IPS-15b (cell line): Measurements from ENCODE around the gene DTX4.

Experiments used
- H3K27me3 ChIP-seq: one replicate; pipeline ENCODE4 v1.6.1; 2013; ENCODE audit warnings: low read length; ENCODE audit not compliant: control insufficient read depth, insufficient read depth
- H3K36me3 ChIP-seq: one replicate; pipeline ENCODE4 v1.6.1; 2013; ENCODE audit warnings: low read length; ENCODE audit not compliant: control insufficient read depth, insufficient read depth
- H3K4me1 ChIP-seq: one replicate; pipeline ENCODE4 v1.6.1; 2013; ENCODE audit warnings: mild to moderate bottlenecking, low read length; ENCODE audit not compliant: control insufficient read depth, insufficient read depth
- H3K4me3 ChIP-seq: one replicate; pipeline ENCODE4 v1.5.1; 2013; ENCODE audit warnings: low read depth, low read length
- H3K9ac ChIP-seq: one replicate; pipeline ENCODE4 v1.6.1; 2013; ENCODE audit warnings: low read depth, mild to moderate bottlenecking, low read length
- H3K9me3 ChIP-seq: one replicate; pipeline ENCODE4 v1.6.1; 2013; ENCODE audit warnings: mild to moderate bottlenecking, low read length; ENCODE audit not compliant: control insufficient read depth, insufficient read depth

The DTX4 gene

DNA sequence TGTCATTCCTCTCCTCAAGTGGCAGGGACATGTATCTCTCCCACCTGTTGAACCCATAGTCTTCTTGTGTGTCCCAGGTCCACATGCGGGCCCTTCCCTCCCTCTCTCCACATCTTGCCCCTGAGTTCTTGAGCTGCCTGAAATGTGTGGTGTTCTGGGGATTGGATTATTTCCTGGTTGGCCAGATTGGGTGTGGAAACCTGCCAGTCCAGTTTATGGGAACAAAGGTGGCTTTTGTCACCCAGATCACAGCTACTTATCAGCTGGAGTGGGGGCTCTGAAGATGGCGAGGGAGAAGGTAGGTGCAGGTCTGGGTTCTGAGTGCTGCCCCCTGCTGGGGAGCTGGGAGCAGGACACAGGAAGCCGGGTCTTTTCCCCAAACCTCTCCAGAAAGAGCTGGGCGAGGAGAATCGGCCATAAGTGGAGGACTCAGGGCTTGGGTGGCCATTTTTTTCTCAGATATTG, 14.2 kb downstream of the DTX4 start:
- no peak overlapping the region for H3K4me3 ChIP-seq

DNA sequence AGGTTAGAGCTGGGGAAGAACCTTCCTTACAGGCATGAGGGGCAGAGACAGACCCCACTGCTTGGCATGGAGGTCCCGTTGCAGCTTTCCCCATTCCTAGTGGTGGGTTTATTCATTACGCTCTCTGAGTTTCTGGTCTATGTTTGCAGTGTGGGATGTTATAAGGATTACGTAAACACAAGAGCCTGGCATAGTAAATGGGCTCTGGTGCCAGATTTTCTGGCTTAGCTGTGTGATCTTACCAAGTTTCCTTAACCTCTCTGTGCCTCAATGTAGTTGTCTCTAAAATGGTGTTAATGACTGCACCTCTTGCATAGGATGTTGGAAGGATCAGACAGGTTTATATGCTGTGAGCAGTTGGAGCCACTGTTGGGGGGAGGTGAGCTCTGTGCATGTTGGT, 15.1 kb downstream of the DTX4 start:
- Histone ChIP-seq H3K27me3 (no peaks in the 10 kb centered on the region), H3K4me1 (no peaks in the 10 kb centered on the region), H3K9ac (no peak overlapping the region), H3K36me3 (peaks cover 13% of the 10 kb centered on the region), H3K4me3 (no peak overlapping the region), H3K9me3 (no peaks in the 10 kb centered on the region)

More for the DNA sequence above, 14.2 kb downstream of the DTX4 start:
- H3K4me1 ChIP-seq: no peaks in the 10 kb centered on the region
- H3K36me3 ChIP-seq: peaks cover 10% of the 10 kb centered on the region
- H3K27me3 ChIP-seq: no peaks in the 10 kb centered on the region
- H3K9me3 ChIP-seq: no peaks in the 10 kb centered on the region
- no peak overlapping the region for H3K9ac ChIP-seq

DNA sequence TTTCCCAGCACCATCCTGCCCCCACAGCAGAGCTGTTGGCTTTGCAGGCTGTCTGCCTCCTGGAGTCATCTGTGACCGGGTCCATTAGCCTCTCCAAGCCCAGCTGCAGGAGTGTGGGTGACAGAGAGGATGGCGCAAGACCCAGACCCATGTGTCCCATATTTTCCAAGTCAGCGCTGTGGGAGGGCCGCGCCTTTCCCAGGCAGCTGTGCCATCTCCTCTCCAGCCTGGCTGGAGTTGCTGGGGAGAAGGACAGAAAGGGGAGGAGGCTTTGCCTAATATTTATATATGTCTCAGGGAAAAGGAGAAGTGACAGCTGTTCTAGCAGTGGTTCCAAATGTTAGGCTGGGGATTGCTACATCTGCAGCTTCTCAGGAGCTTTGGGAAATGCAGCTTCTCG, 15.7 kb downstream of the DTX4 start:
- Histone ChIP-seq H3K9me3 (no peaks in the 10 kb centered on the region), H3K4me1 (no peaks in the 10 kb centered on the region), H3K36me3 (peaks cover 14% of the 10 kb centered on the region), H3K9ac (no peak overlapping the region), H3K4me3 (no peak overlapping the region), H3K27me3 (no peaks in the 10 kb centered on the region)

DNA sequence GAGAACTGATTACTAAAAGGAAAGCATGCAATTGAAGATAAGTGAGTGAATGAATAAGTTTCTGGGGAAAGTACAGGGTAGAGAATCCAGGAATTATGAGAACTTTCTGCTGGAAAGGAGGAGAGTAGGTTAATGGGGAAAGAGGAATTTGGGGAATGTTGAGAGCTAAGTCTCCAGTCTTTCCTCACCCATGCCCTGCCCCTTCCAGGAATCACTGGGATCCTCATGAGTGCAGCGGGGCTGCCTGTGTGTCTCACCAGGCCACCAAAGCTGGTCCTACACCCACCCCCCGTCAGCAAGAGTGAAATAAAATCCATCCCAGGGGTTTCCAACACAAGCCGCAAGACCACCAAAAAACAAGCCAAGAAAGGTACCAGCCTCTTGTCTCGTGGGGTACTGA, 17.0 kb downstream of the DTX4 start:
- Histone ChIP-seq H3K9me3 (no peaks in the 10 kb centered on the region), H3K9ac (no peak overlapping the region), H3K27me3 (no peaks in the 10 kb centered on the region), H3K36me3 (peaks cover 14% of the 10 kb centered on the region), H3K4me1 (no peaks in the 10 kb centered on the region), H3K4me3 (no peak overlapping the region)

DNA sequence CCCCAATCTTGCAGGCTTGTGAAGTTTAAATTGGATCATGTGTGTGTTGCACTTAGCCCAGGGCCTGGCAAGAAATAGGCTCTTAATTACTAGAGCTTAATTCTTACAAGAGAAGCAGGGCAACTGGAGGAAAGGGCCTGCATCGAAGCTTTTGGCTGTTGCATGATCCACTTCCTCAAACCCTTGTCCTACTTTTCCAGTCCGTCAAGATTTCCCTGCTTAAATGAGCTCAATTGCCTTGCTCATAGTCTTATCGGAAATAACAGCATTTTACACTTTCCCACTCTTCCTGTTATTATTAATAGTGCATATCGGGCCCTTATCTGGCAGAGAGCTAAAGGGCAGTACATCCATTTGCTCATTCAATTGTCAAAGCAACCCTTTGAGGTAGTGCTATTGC, 18.1 kb downstream of the DTX4 start:
- H3K4me3 ChIP-seq: no peak overlapping the region
- H3K4me1 ChIP-seq: no peaks in the 10 kb centered on the region
- H3K9ac ChIP-seq: no peak overlapping the region
- H3K27me3 ChIP-seq: no peaks in the 10 kb centered on the region
- H3K36me3 ChIP-seq: peaks cover 19% of the 10 kb centered on the region
- H3K9me3 ChIP-seq: no peaks in the 10 kb centered on the region

DNA sequence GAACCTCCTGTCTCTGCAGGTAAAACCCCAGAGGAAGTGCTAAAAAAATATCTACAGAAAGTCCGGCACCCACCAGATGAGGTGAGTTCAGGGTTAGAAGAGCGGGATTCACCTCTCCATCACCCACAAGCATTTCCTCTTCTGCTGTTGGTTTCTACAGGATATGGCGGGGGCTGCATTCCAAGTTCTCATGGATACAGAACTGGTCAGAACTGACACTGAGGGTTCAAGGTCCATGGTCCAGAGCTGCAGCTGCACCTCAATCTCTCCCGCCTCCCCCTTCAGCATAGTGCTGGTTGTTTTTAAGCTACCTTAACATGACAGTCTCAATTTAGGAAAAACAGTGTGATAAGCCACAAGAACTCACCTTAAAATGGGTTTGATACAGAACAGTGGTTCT, 19.2 kb downstream of the DTX4 start:
- no peak overlapping the region for H3K4me3 ChIP-seq

DNA sequence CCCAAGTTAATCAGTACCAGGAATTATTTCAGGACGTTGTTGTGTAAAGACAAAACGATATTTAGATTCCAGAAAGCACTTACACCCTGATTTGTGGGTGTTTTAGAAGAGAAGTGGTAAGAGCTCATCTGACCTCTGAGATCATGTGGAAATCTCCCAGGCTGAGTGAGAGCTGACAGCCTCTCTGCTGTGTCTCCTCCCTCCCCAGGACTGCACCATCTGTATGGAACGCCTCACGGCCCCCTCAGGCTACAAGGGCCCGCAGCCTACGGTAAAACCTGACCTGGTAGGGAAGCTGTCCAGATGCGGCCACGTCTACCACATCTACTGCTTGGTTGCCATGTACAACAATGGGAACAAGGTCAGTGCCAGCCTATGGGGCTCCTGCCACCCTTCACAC, 20.0 kb downstream of the DTX4 start:
- Histone ChIP-seq H3K9ac (no peak overlapping the region), H3K27me3 (no peaks in the 10 kb centered on the region), H3K36me3 (peaks cover 33% of the 10 kb centered on the region)

More for the DNA sequence above, 19.2 kb downstream of the DTX4 start:
- no peak overlapping the region for H3K9ac ChIP-seq
- no peaks in the 10 kb centered on the region for H3K4me1 ChIP-seq
- H3K36me3 ChIP-seq: peaks cover 29% of the 10 kb centered on the region
- no peaks in the 10 kb centered on the region for H3K9me3 ChIP-seq
- H3K27me3 ChIP-seq: no peaks in the 10 kb centered on the region

DNA sequence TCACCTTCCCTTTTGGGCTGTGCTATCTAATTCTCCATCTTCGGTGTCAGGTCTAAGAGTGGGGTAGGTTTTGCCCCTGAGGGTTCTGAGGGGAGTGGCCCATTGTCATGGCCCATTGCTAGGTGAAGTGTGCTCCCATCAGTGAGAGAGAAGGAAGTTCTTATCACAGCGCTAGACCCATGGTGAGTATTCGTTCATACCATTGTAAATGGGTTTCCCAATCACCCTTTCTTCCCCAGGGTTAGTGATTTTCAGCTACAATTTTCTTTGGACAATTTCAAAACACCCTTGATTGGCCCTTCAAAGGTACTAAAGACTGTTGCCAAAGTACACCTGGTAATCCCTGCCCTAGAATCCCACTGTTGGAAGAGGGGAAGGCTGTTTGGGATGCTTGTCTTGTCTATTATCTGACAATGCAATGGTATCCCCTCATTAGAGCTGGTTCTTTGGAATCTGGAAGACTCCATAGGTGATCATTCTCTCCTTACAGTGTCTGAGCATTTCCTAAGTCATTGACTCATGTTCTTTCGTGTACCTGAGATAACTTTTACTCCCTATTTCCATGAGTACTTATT, 20.6 kb downstream of the DTX4 start:
- Histone ChIP-seq H3K9me3 (no peaks in the 10 kb centered on the region), H3K36me3 (peaks cover 33% of the 10 kb centered on the region), H3K4me3 (no peak overlapping the region), H3K4me1 (no peaks in the 10 kb centered on the region), H3K9ac (no peak overlapping the region), H3K27me3 (no peaks in the 10 kb centered on the region)

More for the DNA sequence above, 20.0 kb downstream of the DTX4 start:
- Histone ChIP-seq H3K9me3 (no peaks in the 10 kb centered on the region), H3K4me1 (no peaks in the 10 kb centered on the region), H3K4me3 (no peak overlapping the region)

DNA sequence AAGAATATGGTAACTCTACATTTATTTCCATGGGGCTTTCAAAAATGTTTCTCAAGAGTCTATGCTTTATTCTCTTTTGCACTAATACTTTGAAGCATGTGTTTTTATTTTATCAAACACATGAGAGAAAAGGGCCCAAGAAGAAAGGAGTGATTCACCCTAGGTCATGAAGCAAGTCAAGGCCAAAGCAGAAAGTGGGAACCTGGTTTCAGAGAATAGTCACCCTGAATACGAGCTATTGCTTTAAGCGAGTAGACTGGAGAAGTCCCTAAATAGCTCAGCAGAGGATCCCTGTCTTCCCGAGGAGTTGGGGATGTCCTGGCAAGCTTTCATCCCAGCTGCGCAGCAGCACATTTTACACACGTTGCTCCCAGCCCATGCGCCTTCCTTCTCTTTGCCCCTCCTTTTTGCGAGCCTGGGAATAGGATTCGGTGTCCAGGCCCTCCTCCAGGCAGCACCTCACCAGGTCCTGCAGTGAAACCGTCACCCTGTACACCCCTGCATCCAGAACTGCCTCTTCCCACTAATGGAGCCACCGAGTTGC, 21.7 kb downstream of the DTX4 start:
- H3K4me1 ChIP-seq: no peaks in the 10 kb centered on the region
- H3K9ac ChIP-seq: no peak overlapping the region
- H3K4me3 ChIP-seq: no peak overlapping the region
- H3K36me3 ChIP-seq: peaks cover 33% of the 10 kb centered on the region
- no peaks in the 10 kb centered on the region for H3K9me3 ChIP-seq
- no peaks in the 10 kb centered on the region for H3K27me3 ChIP-seq

DNA sequence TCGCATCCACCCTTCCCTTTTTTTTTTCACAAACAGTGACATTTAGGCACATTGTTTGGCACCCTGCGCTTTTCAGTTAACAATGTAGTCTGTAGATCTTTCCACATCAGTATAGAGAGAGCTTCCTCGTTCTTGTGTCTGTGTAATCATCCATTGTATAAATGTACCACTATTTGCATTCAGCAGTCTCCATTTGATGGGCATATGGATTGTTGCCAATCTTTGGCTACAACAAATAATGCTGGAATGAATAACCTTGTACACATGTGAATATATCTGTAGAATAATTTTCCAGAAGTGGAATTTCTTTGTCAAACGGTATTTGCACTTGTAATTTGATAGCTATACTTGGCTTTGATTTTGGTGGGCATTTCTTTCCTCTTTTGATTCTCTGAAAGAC, 23.7 kb downstream of the DTX4 start:
- no peaks in the 10 kb centered on the region for H3K9me3 ChIP-seq
- no peaks in the 10 kb centered on the region for H3K27me3 ChIP-seq
- no peak overlapping the region for H3K9ac ChIP-seq
- H3K4me3 ChIP-seq: no peak overlapping the region
- H3K36me3 ChIP-seq: peaks cover 33% of the 10 kb centered on the region
- no peaks in the 10 kb centered on the region for H3K4me1 ChIP-seq

DNA sequence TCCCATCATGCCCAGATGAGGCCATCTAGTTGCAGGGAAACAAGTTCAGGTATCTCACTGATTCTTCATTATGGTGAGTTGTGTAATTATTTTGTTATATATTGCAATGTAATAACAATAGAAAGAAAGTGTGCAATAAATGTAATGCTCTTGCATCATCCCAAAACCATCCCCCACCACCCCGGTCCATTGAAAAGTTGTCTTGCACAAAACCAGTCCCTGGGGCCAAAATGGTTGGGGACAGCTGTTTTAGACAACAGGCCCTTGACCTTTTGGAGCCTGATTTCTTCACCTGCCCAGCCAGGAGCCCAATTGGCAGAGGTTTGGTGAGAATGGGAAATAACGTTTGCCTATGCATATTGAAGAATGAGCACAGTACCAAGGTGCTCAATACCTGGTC, 24.8 kb downstream of the DTX4 start:
- Histone ChIP-seq H3K36me3 (peaks cover 32% of the 10 kb centered on the region), H3K4me3 (no peak overlapping the region), H3K27me3 (no peaks in the 10 kb centered on the region), H3K9me3 (no peaks in the 10 kb centered on the region), H3K9ac (no peak overlapping the region), H3K4me1 (no peaks in the 10 kb centered on the region)

DNA sequence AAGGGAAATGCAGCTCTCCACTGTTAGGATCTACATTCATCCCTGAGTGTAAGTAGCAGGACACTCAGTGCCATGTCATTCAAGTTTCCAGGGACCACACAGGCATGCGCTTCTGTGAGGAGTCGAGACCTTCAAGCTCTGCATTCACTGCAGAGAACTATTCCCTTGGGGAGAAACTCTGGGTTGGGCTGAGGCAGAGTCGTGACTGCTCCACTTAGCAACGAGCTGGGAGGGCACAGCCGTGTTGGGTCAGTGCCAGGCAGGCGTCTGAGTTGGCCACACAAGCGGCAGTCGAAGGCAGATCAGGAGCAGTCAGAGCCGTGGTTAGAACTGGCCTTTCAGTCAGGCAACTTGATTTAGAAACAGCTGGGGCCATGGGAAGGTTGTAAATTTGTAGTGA, 26.1 kb downstream of the DTX4 start:
- no peaks in the 10 kb centered on the region for H3K9me3 ChIP-seq
- no peak overlapping the region for H3K4me3 ChIP-seq
- H3K36me3 ChIP-seq: peaks cover 25% of the 10 kb centered on the region
- H3K9ac ChIP-seq: no peak overlapping the region
- no peaks in the 10 kb centered on the region for H3K27me3 ChIP-seq
- no peaks in the 10 kb centered on the region for H3K4me1 ChIP-seq
